GM10266 (cell line): ENCODE data around the gene MAPK8IP3.

Experiments
- DNase-seq: peaks from one replicate; pipeline ENCODE4 v3.0.0; 2012; ENCODE audit errors: extremely low spot score
- TF ChIP-seq, protein P1 (sequence below): IDR thresholded peaks from 2 replicates; pipeline ENCODE4 v1.5.1; 2012; ENCODE audit warnings: mild to moderate bottlenecking, low read depth; ENCODE audit not compliant: control insufficient read depth, insufficient read depth; ENCODE audit errors: missing control alignments

MAPK8IP3 gene

DNA sequence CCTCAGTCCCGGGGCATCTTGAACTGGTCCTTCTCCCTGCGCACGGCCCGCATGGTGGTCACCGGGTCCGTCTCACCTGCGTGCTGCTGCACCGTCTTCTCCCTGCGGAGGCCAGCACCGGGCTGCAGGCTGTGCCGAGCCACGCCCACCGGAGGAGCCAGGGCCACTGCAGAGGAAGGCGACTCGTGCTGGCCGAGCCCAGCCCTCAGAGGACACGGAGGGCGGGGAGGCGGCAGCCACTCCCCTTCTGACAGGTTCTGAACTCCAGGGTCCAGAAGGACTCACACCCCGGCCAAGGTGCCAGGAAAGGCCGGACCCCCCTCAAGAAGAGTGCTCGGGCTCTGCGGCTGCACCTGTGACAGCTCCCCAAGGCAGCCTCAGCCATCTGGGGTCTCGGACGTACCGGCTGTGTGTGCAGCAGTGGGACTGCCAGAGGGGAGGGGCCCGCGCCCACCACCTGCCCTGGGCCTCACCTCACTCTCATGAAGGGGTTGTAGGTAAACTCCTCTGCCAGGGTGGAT lies 103.3 kb downstream of the MAPK8IP3 start:
- DNase-seq: no peak

DNA sequence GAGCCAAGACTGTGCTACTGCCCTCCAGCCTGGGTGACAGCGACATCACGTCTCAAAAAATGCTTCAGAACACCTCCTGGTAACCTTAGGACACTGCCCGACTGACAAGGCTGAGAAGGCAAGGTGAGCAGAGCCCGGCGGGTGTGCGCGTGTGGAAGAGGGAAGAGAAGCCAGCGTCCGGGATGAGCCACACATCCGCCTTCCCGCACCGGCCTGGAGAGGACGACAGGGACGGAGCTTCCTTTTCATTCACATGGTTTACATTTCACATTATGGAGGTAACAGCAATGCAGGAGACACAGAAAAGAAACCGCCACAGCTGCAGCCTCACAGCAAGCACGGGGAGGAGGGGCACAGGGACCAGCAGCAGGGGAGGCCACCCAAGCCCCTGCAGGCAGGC lies 104.1 kb downstream of the MAPK8IP3 start:
- no peak for DNase-seq
- TF ChIP-seq, protein P1, sequence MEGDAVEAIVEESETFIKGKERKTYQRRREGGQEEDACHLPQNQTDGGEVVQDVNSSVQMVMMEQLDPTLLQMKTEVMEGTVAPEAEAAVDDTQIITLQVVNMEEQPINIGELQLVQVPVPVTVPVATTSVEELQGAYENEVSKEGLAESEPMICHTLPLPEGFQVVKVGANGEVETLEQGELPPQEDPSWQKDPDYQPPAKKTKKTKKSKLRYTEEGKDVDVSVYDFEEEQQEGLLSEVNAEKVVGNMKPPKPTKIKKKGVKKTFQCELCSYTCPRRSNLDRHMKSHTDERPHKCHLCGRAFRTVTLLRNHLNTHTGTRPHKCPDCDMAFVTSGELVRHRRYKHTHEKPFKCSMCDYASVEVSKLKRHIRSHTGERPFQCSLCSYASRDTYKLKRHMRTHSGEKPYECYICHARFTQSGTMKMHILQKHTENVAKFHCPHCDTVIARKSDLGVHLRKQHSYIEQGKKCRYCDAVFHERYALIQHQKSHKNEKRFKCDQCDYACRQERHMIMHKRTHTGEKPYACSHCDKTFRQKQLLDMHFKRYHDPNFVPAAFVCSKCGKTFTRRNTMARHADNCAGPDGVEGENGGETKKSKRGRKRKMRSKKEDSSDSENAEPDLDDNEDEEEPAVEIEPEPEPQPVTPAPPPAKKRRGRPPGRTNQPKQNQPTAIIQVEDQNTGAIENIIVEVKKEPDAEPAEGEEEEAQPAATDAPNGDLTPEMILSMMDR: no peak

More for the DNA sequence above, 103.3 kb downstream of the MAPK8IP3 start:
- TF ChIP-seq, protein P1: no peak

DNA sequence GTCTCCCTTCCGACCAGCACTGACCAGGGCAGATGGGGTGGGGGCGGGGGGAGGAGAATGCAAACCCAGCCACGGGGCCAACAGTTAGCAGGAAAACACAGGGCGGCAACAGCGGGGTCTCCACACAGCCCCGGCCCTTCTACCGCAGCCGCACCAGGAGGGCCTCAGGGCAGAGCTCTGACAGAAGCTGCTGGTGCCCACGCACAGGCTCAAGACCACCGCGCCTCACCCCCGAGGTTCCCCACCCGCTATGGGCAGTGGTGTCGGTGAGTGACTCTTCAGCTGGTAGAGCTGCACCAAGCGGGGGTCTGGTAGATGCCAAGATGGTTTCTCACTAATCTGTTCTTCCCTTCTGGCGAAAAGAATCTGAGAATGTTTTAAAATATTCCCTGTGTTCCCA lies 104.5 kb downstream of the MAPK8IP3 start:
- TF ChIP-seq, protein P1: no peak
- no peak for DNase-seq

DNA sequence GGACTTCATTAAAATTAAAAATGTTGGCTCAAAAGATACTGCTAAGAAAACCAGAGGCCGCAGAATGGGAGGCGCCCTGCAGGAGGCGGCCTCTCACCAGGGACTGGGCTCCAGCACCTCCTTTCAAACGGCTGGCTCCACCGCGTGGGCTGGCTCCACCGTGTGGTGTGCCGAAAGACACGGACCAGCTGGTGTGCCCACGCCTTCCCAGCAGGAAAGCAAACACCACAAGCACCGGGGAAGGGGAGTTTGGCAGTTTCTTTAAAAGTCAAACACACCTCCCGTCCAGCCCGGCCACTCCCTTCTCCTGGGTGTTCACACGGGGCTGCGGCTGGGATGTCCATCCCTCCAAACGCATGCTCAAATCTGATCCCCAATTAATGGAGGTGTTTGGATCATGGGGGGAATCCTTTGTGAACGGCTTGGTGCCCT lies 106.8 kb downstream of the MAPK8IP3 start:
- TF ChIP-seq, protein P1: no peak
- no peak for DNase-seq

DNA sequence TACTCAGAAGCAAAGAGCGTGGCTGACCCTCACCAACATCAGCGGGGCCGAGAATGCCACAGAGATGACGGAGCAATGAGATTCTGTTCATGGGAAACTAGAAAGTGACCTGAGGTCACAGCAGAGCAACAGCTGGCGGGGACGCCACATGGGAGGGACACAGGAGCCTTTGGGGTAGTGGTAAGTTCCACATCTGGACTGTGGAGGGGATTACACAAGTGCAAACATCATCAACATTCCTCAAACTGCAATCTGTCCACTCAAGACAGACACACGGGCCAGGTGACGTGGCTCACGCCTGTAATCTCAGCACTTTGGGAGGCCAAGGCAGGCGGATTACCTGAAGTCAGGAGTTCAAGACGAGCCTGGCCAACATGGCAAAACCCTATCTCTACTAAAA lies 109.5 kb downstream of the MAPK8IP3 start:
- TF ChIP-seq, protein P1: no peak
- DNase-seq: no peak

DNA sequence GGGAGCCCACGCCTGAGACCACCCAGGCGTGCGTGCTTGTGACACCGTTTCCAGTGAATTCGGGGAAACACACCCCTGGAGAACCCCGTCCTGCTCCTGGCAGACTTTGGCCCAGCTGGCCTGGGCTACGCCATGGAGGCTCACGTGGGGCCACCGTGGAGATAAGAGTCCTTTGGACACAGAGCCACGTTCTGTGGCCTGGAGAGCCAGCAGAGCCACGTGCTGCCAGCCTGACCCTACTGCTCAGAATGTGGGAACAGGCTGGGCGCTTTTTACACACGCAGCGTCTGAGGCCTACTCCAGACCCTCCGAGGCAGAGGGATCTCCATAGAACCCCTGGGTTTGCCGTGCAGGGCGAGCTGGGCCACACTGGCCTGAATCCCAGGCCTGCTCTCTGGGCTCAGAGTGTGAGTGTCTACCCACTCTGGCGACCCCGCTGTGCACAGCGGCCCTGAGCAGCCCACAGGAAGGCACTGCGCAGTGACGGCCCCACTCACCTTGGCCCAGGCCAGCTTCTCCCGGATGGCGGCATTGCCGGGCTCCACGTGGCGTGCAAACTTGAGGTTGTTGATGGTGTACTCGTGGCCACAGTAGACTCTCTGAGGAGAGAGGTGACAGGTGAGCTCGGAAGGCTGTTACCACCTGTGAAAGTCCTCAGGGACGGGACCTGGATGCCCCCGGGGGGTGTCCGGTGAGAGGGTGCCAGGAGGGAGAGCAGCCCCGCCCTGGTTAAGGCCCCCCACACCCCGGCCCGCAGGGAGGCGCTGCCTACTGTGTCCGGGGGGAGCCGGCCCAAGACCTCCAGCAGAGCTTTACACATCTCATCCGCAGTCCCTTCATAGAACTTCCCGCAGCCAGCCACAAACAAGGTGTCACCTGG lies 110.6 kb downstream of the MAPK8IP3 start:
- DNase-seq: no peak

More for the DNA sequence above, 110.6 kb downstream of the MAPK8IP3 start:
- TF ChIP-seq, protein P1: no peak
